OCI-LY1 (cell line): Measurements from ENCODE around the gene CILP2.

Experiments
- H2AFZ ChIP-seq: fragments of 200-600 bp; sonication (generic), shearing (Covaris generic); 2 replicates; pipeline ENCODE4 v1.6.0; 2014; ENCODE audit warnings: antibody characterized with exemption, mild to moderate bottlenecking, low read length
- H3F3A ChIP-seq: fragments of 200-600 bp; sonication (generic), shearing (Covaris generic); 2 replicates; pipeline ENCODE4 v1.6.0; 2014; ENCODE audit warnings: mild to moderate bottlenecking, antibody characterized with exemption, low read length, moderate library complexity; ENCODE audit not compliant: insufficient read depth
- H3K27ac ChIP-seq: fragments of 200-600 bp; sonication (generic); 2 replicates; pipeline ENCODE4 v1.5.1; 2014; ENCODE audit warnings: low read length, mixed run types, mild to moderate bottlenecking, low read depth; ENCODE audit not compliant: poor library complexity, severe bottlenecking
- H3K27me3 ChIP-seq: fragments of 200-600 bp; sonication (generic); 2 replicates; pipeline ENCODE4 v1.6.0; 2014; ENCODE audit warnings: antibody characterized with exemption, mild to moderate bottlenecking, low read length, moderate library complexity; ENCODE audit not compliant: insufficient read depth
- H3K36me3 ChIP-seq: fragments of 200-600 bp; sonication (generic); 2 replicates; pipeline ENCODE4 v1.6.1; 2014; ENCODE audit warnings: mild to moderate bottlenecking, antibody characterized with exemption, low read length, moderate library complexity, mixed read lengths; ENCODE audit not compliant: insufficient read depth
- H3K4me1 ChIP-seq: fragments of 200-600 bp; sonication (generic); 2 replicates; pipeline ENCODE4 v1.5.1; 2014; ENCODE audit warnings: mild to moderate bottlenecking, low read length, moderate library complexity; ENCODE audit not compliant: insufficient read depth, severe bottlenecking
- H3K4me2 ChIP-seq: fragments of 200-600 bp; sonication (generic), shearing (Covaris generic); 2 replicates; pipeline ENCODE4 v1.6.1; 2014; ENCODE audit warnings: low read length
- H3K4me3 ChIP-seq: fragments of 200-600 bp; sonication (generic); 2 replicates; pipeline ENCODE4 v1.5.1; 2014; ENCODE audit warnings: low read length, low read depth, mild to moderate bottlenecking, mixed read lengths; ENCODE audit not compliant: poor library complexity, severe bottlenecking
- H3K79me2 ChIP-seq: fragments of 200-600 bp; shearing (Covaris generic); 2 replicates; pipeline ENCODE4 v1.6.1; 2016; ENCODE audit warnings: mixed run types, low read length, mixed read lengths; ENCODE audit not compliant: insufficient read depth
- H3K9ac ChIP-seq: fragments of 200-600 bp; sonication (generic), shearing (Covaris generic); 2 replicates; pipeline ENCODE4 v1.6.1; 2014; ENCODE audit warnings: mild to moderate bottlenecking, low read length, mixed read lengths
- H3K9me2 ChIP-seq: fragments of 200-600 bp; sonication (generic), shearing (Covaris generic); 2 replicates; pipeline ENCODE4 v1.6.1; 2014; ENCODE audit warnings: low read depth, mild to moderate bottlenecking, low read length, mixed read lengths
- H3K9me3 ChIP-seq: fragments of 200-600 bp; shearing (Covaris generic); 2 replicates; pipeline ENCODE4 v1.6.1; 2014; ENCODE audit warnings: low read length, mixed read lengths
- H4K20me1 ChIP-seq: fragments of 200-600 bp; sonication (generic), shearing (Covaris generic); 2 replicates; pipeline ENCODE4 v1.6.0; 2016; ENCODE audit warnings: mild to moderate bottlenecking, low read length; ENCODE audit not compliant: insufficient read depth
- CTCF ChIP-seq: fragments of 200-600 bp; sonication (generic), shearing (Covaris generic); IDR thresholded peaks from 2 replicates; pipeline ENCODE4 v1.5.1; 2017; ENCODE audit warnings: mild to moderate bottlenecking, antibody characterized with exemption, low read length, moderate library complexity, mixed read lengths
- EZH2 ChIP-seq: fragments of 200-600 bp; sonication (generic), shearing (Covaris generic); IDR thresholded peaks from 2 replicates; pipeline ENCODE4 v1.8.0; 2017; ENCODE audit warnings: borderline replicate concordance, mixed run types, mild to moderate bottlenecking, antibody characterized with exemption, low read length, moderate library complexity, mixed read lengths

The CILP2 gene

GRCh38 chr19:19544257-19544953, 6.3 kb downstream of the CILP2 start:
- no peaks in the 10 kb centered on the region for H3K36me3 ChIP-seq
- no peaks in the 10 kb centered on the region for H3K79me2 ChIP-seq
- TF ChIP-seq CTCF, result no peak
- no peak for TF ChIP-seq EZH2
- no peaks in the 10 kb centered on the region for H3K9me3 ChIP-seq
- no peaks in the 10 kb centered on the region for H3K27me3 ChIP-seq
- no peak overlapping the region for H3K4me3 ChIP-seq
- H3F3A ChIP-seq, result no peaks in the 10 kb centered on the region
- H3K9me2 ChIP-seq, result no peaks in the 10 kb centered on the region
- no peak overlapping the region for H3K9ac ChIP-seq
- no peaks in the 10 kb centered on the region for H4K20me1 ChIP-seq
- H2AFZ ChIP-seq, result no peak overlapping the region
- H3K4me2 ChIP-seq, result no peak overlapping the region
- H3K27ac ChIP-seq, result no peak overlapping the region
- H3K4me1 ChIP-seq, result no peaks in the 10 kb centered on the region

- H3K4me1 ChIP-seq, result no peaks in the 10 kb centered on the region
- H3K79me2 ChIP-seq, result no peaks in the 10 kb centered on the region
- no peaks in the 10 kb centered on the region for H3K9me3 ChIP-seq
- H4K20me1 ChIP-seq, result no peaks in the 10 kb centered on the region
- no peaks in the 10 kb centered on the region for H3K36me3 ChIP-seq
- no peaks in the 10 kb centered on the region for H3K27me3 ChIP-seq
- no peak for TF ChIP-seq EZH2
- TF ChIP-seq CTCF, result no peak
- H3K9ac ChIP-seq, result no peak overlapping the region
- no peak overlapping the region for H3K27ac ChIP-seq
- no peaks in the 10 kb centered on the region for H3K9me2 ChIP-seq
- no peak overlapping the region for H3K4me3 ChIP-seq
- no peaks in the 10 kb centered on the region for H3F3A ChIP-seq
- no peak overlapping the region for H3K4me2 ChIP-seq
- no peak overlapping the region for H2AFZ ChIP-seq
These were observed 7.0 kb downstream of the CILP2 start for GRCh38 chr19:19544954-19545591.

GRCh38 chr19:19545707-19546106, 7.6 kb downstream of the CILP2 start:
- Histone ChIP-seq H3K4me2 (no peak overlapping the region), H3K4me3 (no peak overlapping the region), H3K9me3 (no peaks in the 10 kb centered on the region), H4K20me1 (no peaks in the 10 kb centered on the region), H3K36me3 (no peaks in the 10 kb centered on the region), H3K4me1 (no peaks in the 10 kb centered on the region), H3F3A (no peaks in the 10 kb centered on the region), H3K79me2 (no peaks in the 10 kb centered on the region), H3K9me2 (no peaks in the 10 kb centered on the region), H3K27me3 (no peaks in the 10 kb centered on the region), H3K9ac (no peak overlapping the region), H3K27ac (no peak overlapping the region), H2AFZ (no peak overlapping the region)
- TF ChIP-seq EZH2 (no peak), CTCF (no peak)
